BJ (cell line): ENCODE data around the gene TFE3. TPM values are rescaled to one million over a fixed set of nuclear protein-coding genes. Genes with fewer than 3 reads are reported as not detected.

Source experiments
- CTCF ChIA-PET: fragments of 350-600 bp; formaldehyde crosslinking; extraction: SDS; loops from one replicate; lab custom pipeline; 2021; ENCODE audit warnings: antibody characterized with exemption, inconsistent platforms; lab: Yijun Ruan, JAX
- POLR2A ChIA-PET: fragments of 300-600 bp; sonication (Branson Sonifier 250); formaldehyde crosslinking; extraction: SDS; loops from one replicate; lab custom pipeline; 2021; ENCODE audit warnings: antibody characterized with exemption; lab: Charles Lee
- DNase-seq: peaks from one replicate; pipeline ENCODE4 v3.0.0-alpha.2; 2011; ENCODE audit warnings: low read depth
- H3K27me3 ChIP-seq: 2 replicates; pipeline ENCODE4 v1.6.0; 2011; ENCODE audit warnings: low read length; ENCODE audit not compliant: control insufficient read depth, insufficient read depth
- H3K36me3 ChIP-seq: 2 replicates; pipeline ENCODE4 v1.5.1; 2011; ENCODE audit warnings: low read length; ENCODE audit not compliant: control insufficient read depth, insufficient read depth
- H3K4me3 ChIP-seq: 2 replicates; pipeline ENCODE4 v1.5.1; 2011; ENCODE audit warnings: low read depth, mild to moderate bottlenecking, control low read depth, low read length
- CTCF ChIP-seq: IDR thresholded peaks from 2 replicates; pipeline ENCODE4 v1.5.1; 2011; ENCODE audit warnings: low read depth, mild to moderate bottlenecking, control low read depth, inconsistent platforms, low read length, moderate library complexity; ENCODE audit not compliant: insufficient read depth
- polyA plus RNA-seq: library from polyadenylated mRNA; depleted of rRNA; stranded (reverse); fragments of >200 nt; gene quantifications from 2 replicates; pipeline ENCODE4 v1.2.3, GENCODE V29; 2011

The TFE3 gene
- polyA plus RNA-seq, 1 experiment, result 26.4 TPM

GRCh38 chrX:49054073-49054762 is 11.1 kb upstream of the TFE3 start:
- Histone ChIP-seq H3K36me3 (no peaks in the 10 kb centered on the region), H3K4me3 (peak overlapping the region; percentile 57), H3K27me3 (no peaks in the 10 kb centered on the region)
- no peak for DNase-seq
- TF ChIP-seq CTCF, result no peak
- ChIA-PET POLR2A (no interaction called here), CTCF (no interaction called here)

- ChIA-PET POLR2A (no interaction called here), CTCF (interaction anchor here (0.9 kb wide), 1 partner anchor 10 kb away, joined by 5 read pairs; no protein-coding TSS in a partner anchor)
- Histone ChIP-seq H3K4me3 (peak overlapping the region; percentile 57), H3K36me3 (no peaks in the 10 kb centered on the region), H3K27me3 (no peaks in the 10 kb centered on the region)
- DNase-seq, result no peak
- TF ChIP-seq CTCF, result no peak
Measured at GRCh38 chrX:49053223-49054072, 10.3 kb upstream of the TFE3 start.

GRCh38 chrX:49043987-49044281 is 777 bp upstream of the TFE3 start:
- CTCF ChIA-PET, result interaction anchor here (0.7 to 1.5 kb wide), 3 partner anchors 9 to 146 kb away, joined by 3 to 5 read pairs (median 3); partner anchors contain the start of genes PQBP1 and TIMM17B
- Histone ChIP-seq H3K4me3 (0 out of 2 replicates have a peak overlapping the region, but pooled peaks have one; percentile 9), H3K27me3 (no peaks in the 10 kb centered on the region), H3K36me3 (peaks cover 7% of the 10 kb centered on the region)
- no peak for TF ChIP-seq CTCF
- DNase-seq, result no peak
- POLR2A ChIA-PET, result no interaction called here

- H3K4me3 ChIP-seq, result peak overlapping the region; percentile 75
- no peak for TF ChIP-seq CTCF
- CTCF ChIA-PET, result interaction anchor here (0.7 to 1.5 kb wide), 6 partner anchors 71 to 282 kb away, joined by 3 to 4 read pairs (median 3); partner anchors contain the start of genes KCND1, PQBP1 and TIMM17B
- no peaks in the 10 kb centered on the region for H3K27me3 ChIP-seq
- peaks cover 10% of the 10 kb centered on the region for H3K36me3 ChIP-seq
- POLR2A ChIA-PET, result interaction anchor here (1.1 to 1.2 kb wide), 2 partner anchors 41 to 85 kb away, joined by 4 to 6 read pairs; partner anchors contain the start of genes GRIPAP1 and OTUD5
- no peak for DNase-seq
Measured at GRCh38 chrX:49042581-49043219, 457 bp downstream of the TFE3 start.
